ENCODE measurements around the gene CUEDC1.

- no peak for TF ChIP-seq POLR2A (IDR thresholded peaks at IDR 0.05)
- TF ChIP-seq CTCF (IDR thresholded peaks at IDR 0.05), result no peak
Observed at GRCh38 chr17:57930239-57930638, 25.0 kb downstream of the CUEDC1 start.
